ENCODE measurements around the gene LIN7A.

The LIN7A gene

GRCh38 chr12:80761838-80762237 lies 175.9 kb downstream of the LIN7A start:
- TF ChIP-seq FOXM1 (IDR thresholded peaks at IDR 0.05; ENCODE audit: borderline replicate concordance, low read depth) (no peak), MAX (IDR thresholded peaks at IDR 0.05) (no peak), REST (IDR thresholded peaks at IDR 0.05; ENCODE audit: low read depth) (no peak), TEAD4 (IDR thresholded peaks at IDR 0.05) (no peak), USF1 (IDR thresholded peaks at IDR 0.05) (no peak), TCF12 (IDR thresholded peaks at IDR 0.05; ENCODE audit: low read depth) (no peak), CREB1 (IDR thresholded peaks at IDR 0.05; ENCODE audit: low read depth) (no peak), TAF1 (IDR thresholded peaks at IDR 0.05; ENCODE audit: low read depth) (no peak), NFIC (IDR thresholded peaks at IDR 0.05) (no peak), EP300 (IDR thresholded peaks at IDR 0.05; ENCODE audit: borderline replicate concordance) (no peak), RAD21 (IDR thresholded peaks at IDR 0.05; ENCODE audit: low read depth) (no peak), YY1 (IDR thresholded peaks at IDR 0.05; ENCODE audit: low read depth) (no peak), CEBPB (IDR thresholded peaks at IDR 0.05) (no peak), EGR1 (IDR thresholded peaks at IDR 0.05) (no peak)

GRCh38 chr12:80756875-80757274 lies 180.9 kb downstream of the LIN7A start:
- TF ChIP-seq YY1 (IDR thresholded peaks at IDR 0.05; ENCODE audit: low read depth) (no peak), CREB1 (IDR thresholded peaks at IDR 0.05; ENCODE audit: low read depth) (no peak), EGR1 (IDR thresholded peaks at IDR 0.05) (no peak), TEAD4 (IDR thresholded peaks at IDR 0.05) (no peak), FOXM1 (IDR thresholded peaks at IDR 0.05; ENCODE audit: borderline replicate concordance, low read depth) (no peak), EP300 (IDR thresholded peaks at IDR 0.05; ENCODE audit: borderline replicate concordance) (no peak), REST (IDR thresholded peaks at IDR 0.05; ENCODE audit: low read depth) (no peak)

GRCh38 chr12:80754274-80754673 lies 183.5 kb downstream of the LIN7A start:
- TF ChIP-seq EGR1 (IDR thresholded peaks at IDR 0.05), result no peak
- no peak for TF ChIP-seq TAF1 (IDR thresholded peaks at IDR 0.05; ENCODE audit: low read depth)
- TF ChIP-seq RAD21 (IDR thresholded peaks at IDR 0.05; ENCODE audit: low read depth), result no peak
- no peak for TF ChIP-seq ZBTB7A (IDR thresholded peaks at IDR 0.05; ENCODE audit: low read depth)
- no peak for TF ChIP-seq YY1 (IDR thresholded peaks at IDR 0.05; ENCODE audit: low read depth)
- no peak for TF ChIP-seq CREB1 (IDR thresholded peaks at IDR 0.05; ENCODE audit: low read depth)
- no peak for TF ChIP-seq EP300 (IDR thresholded peaks at IDR 0.05; ENCODE audit: borderline replicate concordance)
- TF ChIP-seq NFIC (IDR thresholded peaks at IDR 0.05), result no peak
- TF ChIP-seq USF1 (IDR thresholded peaks at IDR 0.05), result no peak
- TF ChIP-seq REST (IDR thresholded peaks at IDR 0.05; ENCODE audit: low read depth), result no peak
- no peak for TF ChIP-seq FOXM1 (IDR thresholded peaks at IDR 0.05; ENCODE audit: borderline replicate concordance, low read depth)
- no peak for TF ChIP-seq TEAD4 (IDR thresholded peaks at IDR 0.05)
- no peak for TF ChIP-seq CEBPB (IDR thresholded peaks at IDR 0.05)
- TF ChIP-seq TCF12 (IDR thresholded peaks at IDR 0.05; ENCODE audit: low read depth), result no peak
- TF ChIP-seq MAX (IDR thresholded peaks at IDR 0.05), result no peak

GRCh38 chr12:80752464-80752863 lies 185.3 kb downstream of the LIN7A start:
- TF ChIP-seq TEAD4 (IDR thresholded peaks at IDR 0.05), result no peak
- no peak for TF ChIP-seq ZBTB7A (IDR thresholded peaks at IDR 0.05; ENCODE audit: low read depth)
- TF ChIP-seq YY1 (IDR thresholded peaks at IDR 0.05; ENCODE audit: low read depth), result no peak

GRCh38 chr12:80749456-80749855 lies 188.3 kb downstream of the LIN7A start:
- TF ChIP-seq EP300 (IDR thresholded peaks at IDR 0.05; ENCODE audit: borderline replicate concordance) (no peak), CREB1 (IDR thresholded peaks at IDR 0.05; ENCODE audit: low read depth) (no peak), TEAD4 (IDR thresholded peaks at IDR 0.05) (no peak), CEBPB (IDR thresholded peaks at IDR 0.05) (no peak), MAX (IDR thresholded peaks at IDR 0.05) (no peak), NFIC (IDR thresholded peaks at IDR 0.05) (no peak), EGR1 (IDR thresholded peaks at IDR 0.05) (no peak), ZBTB7A (IDR thresholded peaks at IDR 0.05; ENCODE audit: low read depth) (no peak), TCF12 (IDR thresholded peaks at IDR 0.05; ENCODE audit: low read depth) (no peak), RAD21 (IDR thresholded peaks at IDR 0.05; ENCODE audit: low read depth) (no peak)
